ENCODE results near the gene C5orf47. TPM values are rescaled to one million over a fixed set of nuclear protein-coding genes. Genes with fewer than 3 reads are reported as not detected.
A peak's percentile ranks its signal among the peaks of the same experiment; 100 is the strongest.
"Not testable (repeated sequence)": the region's sequence is repeated elsewhere in the genome, so short reads cannot be mapped to it uniquely, and the experiment has no call there.

Gene C5orf47
- total and polyA plus RNA-seq, 4 experiments from 2014 or later = not detected

- Histone ChIP-seq H3K9me3 (ENCODE audit: control insufficient read depth in 1 of 2, low read length in 2 of 2) (no peaks in the 10 kb centered on the region), H3K27me3 (ENCODE audit: insufficient read depth, low read length) (no peaks in the 10 kb centered on the region), H3K4me1 (ENCODE audit: insufficient read depth, low read length) (no peaks in the 10 kb centered on the region), H3K4me3 (ENCODE audit: low read length in 2 of 2) (no peak overlapping the region), H3K36me3 (ENCODE audit: insufficient read depth, low read length) (no peaks in the 10 kb centered on the region), H3K27ac (ENCODE audit: low read depth, low read length) (no peak overlapping the region)
- Mint-ChIP-seq H3K27ac (no peak overlapping the region), H3K36me3 (no peaks in the 10 kb centered on the region), H3K27me3 (peaks cover 5 to 6% of the 10 kb centered on the region in 2 donors), H3K4me3 (no peak overlapping the region), H3K4me1 (no peaks in the 10 kb centered on the region), H3K9me3 (peaks cover 0 to 3% (median 0%) of the 10 kb centered on the region in 8 donors)
- ChIA-PET POLR2A (ENCODE audit: partially characterized antibody) (no interaction called here), CTCF (ENCODE audit: partially characterized antibody) (no interaction called here)
- intact Hi-C loops (cut with micrococcal nuclease) = no loop called here
- no peak for DNase-seq
These were observed 20.0 kb downstream of the C5orf47 start for GRCh38 chr5:174008922-174009321.

GRCh38 chr5:174010365-174010764, 21.4 kb downstream of the C5orf47 start:
- ChIA-PET POLR2A (ENCODE audit: partially characterized antibody) (no interaction called here), CTCF (ENCODE audit: partially characterized antibody) (interaction anchor here (0.7 kb wide), 1 partner anchor 784 kb away, joined by 3 read pairs; no protein-coding TSS in a partner anchor)
- Mint-ChIP-seq H3K4me1 (no peaks in the 10 kb centered on the region), H3K4me3 (no peak overlapping the region), H3K27me3 (peaks cover 4 to 6% of the 10 kb centered on the region in 2 donors), H3K36me3 (no peaks in the 10 kb centered on the region), H3K9me3 (peaks cover 0 to 5% (median 0%) of the 10 kb centered on the region in 8 donors), H3K27ac (peak overlapping the region in 1 of 7 donors; percentile 52)
- intact Hi-C loops (cut with micrococcal nuclease) = no loop called here
- no peak for DNase-seq
- Histone ChIP-seq H3K36me3 (ENCODE audit: insufficient read depth, low read length) (no peaks in the 10 kb centered on the region), H3K9me3 (ENCODE audit: control insufficient read depth in 1 of 2, low read length in 2 of 2) (no peaks in the 10 kb centered on the region), H3K27me3 (ENCODE audit: insufficient read depth, low read length) (no peaks in the 10 kb centered on the region), H3K4me1 (ENCODE audit: insufficient read depth, low read length) (no peaks in the 10 kb centered on the region), H3K27ac (ENCODE audit: low read depth, low read length) (no peak overlapping the region), H3K4me3 (ENCODE audit: low read length in 2 of 2) (no peak overlapping the region)

- intact Hi-C loops (cut with micrococcal nuclease) = no loop called here
These were observed 22.5 kb downstream of the C5orf47 start for GRCh38 chr5:174011441-174011840.

GRCh38 chr5:174020069-174020927, 31.3 kb downstream of the C5orf47 start:
- CTCF ChIA-PET (ENCODE audit: partially characterized antibody); H3K4me3 ChIP-seq (ENCODE audit: low read length in 2 of 2); H3K4me3 Mint-ChIP-seq; H3K36me3 ChIP-seq (ENCODE audit: insufficient read depth, low read length); H3K9me3 ChIP-seq (ENCODE audit: control insufficient read depth in 1 of 2, low read length in 2 of 2); H3K4me1 ChIP-seq (ENCODE audit: insufficient read depth, low read length); H3K27me3 ChIP-seq (ENCODE audit: insufficient read depth, low read length); POLR2A ChIA-PET (ENCODE audit: partially characterized antibody); DNase-seq; H3K27ac ChIP-seq (ENCODE audit: low read depth, low read length); H3K4me1 Mint-ChIP-seq; intact Hi-C loops (cut with micrococcal nuclease); H3K27ac Mint-ChIP-seq; H3K36me3 Mint-ChIP-seq: not testable (repeated sequence)
- peaks cover 0 to 12% (median 0%) of the 10 kb centered on the region in 8 donors for H3K9me3 Mint-ChIP-seq
- H3K27me3 Mint-ChIP-seq = peaks cover 21 to 23% of the 10 kb centered on the region in 2 donors

More at GRCh38 chr5:174011441-174011840, 22.5 kb downstream of the C5orf47 start:
- Histone ChIP-seq H3K4me1 (ENCODE audit: insufficient read depth, low read length) (no peaks in the 10 kb centered on the region), H3K4me3 (ENCODE audit: low read length in 2 of 2) (no peak overlapping the region), H3K36me3 (ENCODE audit: insufficient read depth, low read length) (no peaks in the 10 kb centered on the region), H3K9me3 (ENCODE audit: control insufficient read depth in 1 of 2, low read length in 2 of 2) (no peaks in the 10 kb centered on the region), H3K27me3 (ENCODE audit: insufficient read depth, low read length) (no peaks in the 10 kb centered on the region), H3K27ac (ENCODE audit: low read depth, low read length) (no peak overlapping the region)
- H3K4me3 Mint-ChIP-seq = no peak overlapping the region
- H3K9me3 Mint-ChIP-seq = peaks cover 0 to 5% (median 0%) of the 10 kb centered on the region in 8 donors
- H3K4me1 Mint-ChIP-seq = no peaks in the 10 kb centered on the region
- H3K36me3 Mint-ChIP-seq = no peaks in the 10 kb centered on the region
- peaks cover 0 to 3% of the 10 kb centered on the region in 2 donors for H3K27me3 Mint-ChIP-seq
- H3K27ac Mint-ChIP-seq = no peak overlapping the region
- ChIA-PET POLR2A (ENCODE audit: partially characterized antibody) (no interaction called here), CTCF (ENCODE audit: partially characterized antibody) (no interaction called here)
- no peak for DNase-seq

GRCh38 chr5:174020928-174021304, 31.9 kb downstream of the C5orf47 start:
- Mint-ChIP-seq H3K27ac (peak overlapping the region in 1 of 7 donors; percentile 31), H3K4me3 (no peak overlapping the region), H3K27me3 (peaks cover 21 to 23% of the 10 kb centered on the region in 2 donors), H3K9me3 (peaks cover 0 to 12% (median 0%) of the 10 kb centered on the region in 8 donors), H3K36me3 (no peaks in the 10 kb centered on the region), H3K4me1 (no peaks in the 10 kb centered on the region)
- ChIA-PET CTCF (ENCODE audit: partially characterized antibody) (no interaction called here), POLR2A (ENCODE audit: partially characterized antibody) (no interaction called here)
- Histone ChIP-seq H3K27me3 (ENCODE audit: insufficient read depth, low read length) (no peaks in the 10 kb centered on the region), H3K27ac (ENCODE audit: low read depth, low read length) (no peak overlapping the region), H3K9me3 (ENCODE audit: control insufficient read depth in 1 of 2, low read length in 2 of 2) (no peaks in the 10 kb centered on the region), H3K4me3 (ENCODE audit: low read length in 2 of 2) (no peak overlapping the region), H3K4me1 (ENCODE audit: insufficient read depth, low read length) (no peaks in the 10 kb centered on the region), H3K36me3 (ENCODE audit: insufficient read depth, low read length) (no peaks in the 10 kb centered on the region)
- intact Hi-C loops (cut with micrococcal nuclease) = no loop called here
- no peak for DNase-seq

GRCh38 chr5:174022384-174023095, 33.6 kb downstream of the C5orf47 start:
- Histone ChIP-seq H3K27ac (ENCODE audit: low read depth, low read length) (no peak overlapping the region), H3K4me1 (ENCODE audit: insufficient read depth, low read length) (no peaks in the 10 kb centered on the region), H3K27me3 (ENCODE audit: insufficient read depth, low read length) (no peaks in the 10 kb centered on the region), H3K9me3 (ENCODE audit: control insufficient read depth in 1 of 2, low read length in 2 of 2) (no peaks in the 10 kb centered on the region), H3K36me3 (ENCODE audit: insufficient read depth, low read length) (no peaks in the 10 kb centered on the region), H3K4me3 (ENCODE audit: low read length in 2 of 2) (no peak overlapping the region)
- H3K27ac Mint-ChIP-seq = no peak overlapping the region
- CTCF ChIA-PET (ENCODE audit: partially characterized antibody) = no interaction called here
- peaks cover 23% of the 10 kb centered on the region in 2 donors for H3K27me3 Mint-ChIP-seq
- H3K9me3 Mint-ChIP-seq = peaks cover 0 to 12% (median 0%) of the 10 kb centered on the region in 8 donors
- H3K36me3 Mint-ChIP-seq = no peaks in the 10 kb centered on the region
- intact Hi-C loops (cut with micrococcal nuclease) = no loop called here
- no peaks in the 10 kb centered on the region for H3K4me1 Mint-ChIP-seq
- H3K4me3 Mint-ChIP-seq = no peak overlapping the region
- DNase-seq = no peak
- POLR2A ChIA-PET (ENCODE audit: partially characterized antibody) = no interaction called here

- Histone ChIP-seq H3K36me3 (ENCODE audit: insufficient read depth, low read length) (no peaks in the 10 kb centered on the region), H3K27me3 (ENCODE audit: insufficient read depth, low read length) (no peaks in the 10 kb centered on the region), H3K4me3 (ENCODE audit: low read length in 2 of 2) (no peak overlapping the region), H3K9me3 (ENCODE audit: control insufficient read depth in 1 of 2, low read length in 2 of 2) (no peaks in the 10 kb centered on the region), H3K27ac (ENCODE audit: low read depth, low read length) (no peak overlapping the region), H3K4me1 (ENCODE audit: insufficient read depth, low read length) (no peaks in the 10 kb centered on the region)
- DNase-seq = no peak
- Mint-ChIP-seq H3K27me3 (peaks cover 2% of the 10 kb centered on the region in 2 donors), H3K4me1 (no peaks in the 10 kb centered on the region), H3K9me3 (peaks cover 0 to 31% (median 25%) of the 10 kb centered on the region in 8 donors), H3K4me3 (no peak overlapping the region), H3K27ac (no peak overlapping the region), H3K36me3 (no peaks in the 10 kb centered on the region)
- ChIA-PET POLR2A (ENCODE audit: partially characterized antibody) (no interaction called here), CTCF (ENCODE audit: partially characterized antibody) (no interaction called here)
- intact Hi-C loops (cut with micrococcal nuclease) = no loop called here
These were observed 41.3 kb downstream of the C5orf47 start for GRCh38 chr5:174030286-174030685.
